CD14-positive monocyte (primary cell): ENCODE data around the gene PRM3. TPM values are rescaled to one million over a fixed set of nuclear protein-coding genes. Genes with fewer than 3 reads are reported as not detected.

ENCODE experiments used
- DNase-seq, 3 donors: peaks; one replicate each; pipeline ENCODE4 v3.0.0-alpha.2; 2011 to 2022
- H2AFZ ChIP-seq: 2 replicates; pipeline ENCODE4 v1.6.0; 2012; ENCODE audit warnings: mild to moderate bottlenecking, low read depth, low read length, inconsistent platforms; ENCODE audit not compliant: insufficient read depth, poor library complexity, severe bottlenecking
- H3K27ac ChIP-seq, 2 donors: 1 replicate in 1 of 2; 2 replicates in 1 of 2; pipeline ENCODE4 v1.5.1; 2012 to 2013; ENCODE audit warnings: low read length in 2 of 2, control low read depth in 1 of 2, inconsistent platforms in 1 of 2, low read depth in 1 of 2, mild to moderate bottlenecking in 1 of 2
- H3K27me3 ChIP-seq, 2 donors: one replicate each; pipeline versions ENCODE4 v1.6.0 to v1.6.1; 2011 to 2013; ENCODE audit warnings: low read length in 2 of 2; ENCODE audit not compliant: control insufficient read depth in 2 of 2, insufficient read depth in 2 of 2
- H3K36me3 ChIP-seq, 2 donors: replicated peaks in 1 of 2; 1 replicate in 1 of 2; 2 replicates in 1 of 2; pipeline versions ENCODE4 v1.5.1 to v1.6.1; 2012 to 2013; ENCODE audit warnings: low read length in 2 of 2, control low read depth in 1 of 2, inconsistent platforms in 1 of 2, mild to moderate bottlenecking in 1 of 2; ENCODE audit not compliant: insufficient read depth in 2 of 2, control insufficient read depth in 1 of 2
- H3K4me1 ChIP-seq, 2 donors: 1 replicate in 1 of 2; 2 replicates in 1 of 2; pipeline versions ENCODE4 v1.5.1 to v1.6.1; 2012 to 2013; ENCODE audit warnings: low read length in 2 of 2, control low read depth in 1 of 2, inconsistent platforms in 1 of 2, mild to moderate bottlenecking in 1 of 2, moderate library complexity in 1 of 2; ENCODE audit not compliant: insufficient read depth in 2 of 2, control insufficient read depth in 1 of 2
- H3K4me2 ChIP-seq: replicated peaks from 2 replicates; pipeline ENCODE3; 2012; ENCODE audit warnings: low read length, moderate library complexity, mild to moderate bottlenecking; ENCODE audit not compliant: poor library complexity, severe bottlenecking; ENCODE audit errors: extremely low read depth
- H3K4me3 ChIP-seq, 3 experiments: fragments of 200-600 bp in 1 of 3; sonication (generic) in 1 of 3; replicated peaks in 1 of 3; 1 replicate in 2 of 3; 2 replicates in 1 of 3; pipeline ENCODE4 v1.5.1; 2011 to 2013; ENCODE audit warnings: low read length in 3 of 3, mild to moderate bottlenecking in 3 of 3, control low read depth in 2 of 3, low read depth in 2 of 3, inconsistent platforms in 1 of 3, moderate library complexity in 1 of 3
- H3K79me2 ChIP-seq: 2 replicates; pipeline ENCODE4 v1.6.0; 2012; ENCODE audit warnings: mild to moderate bottlenecking, control low read depth, inconsistent platforms, low read length, moderate library complexity; ENCODE audit not compliant: insufficient read depth
- H3K9ac ChIP-seq: 2 replicates; pipeline ENCODE4 v1.6.0; 2017; ENCODE audit warnings: low read length, mild to moderate bottlenecking; ENCODE audit not compliant: insufficient read depth, poor library complexity, severe bottlenecking
- H3K9me3 ChIP-seq, 2 donors: replicated peaks in 1 of 2; 1 replicate in 1 of 2; 2 replicates in 1 of 2; pipeline versions ENCODE4 v1.5.1 to v1.6.1; 2012 to 2013; ENCODE audit warnings: low read length in 2 of 2, control low read depth in 1 of 2; ENCODE audit not compliant: control insufficient read depth in 1 of 2, insufficient read depth in 1 of 2
- H4K20me1 ChIP-seq: 2 replicates; pipeline ENCODE4 v1.6.0; 2012; ENCODE audit warnings: mild to moderate bottlenecking, low read length, control low read depth, moderate library complexity; ENCODE audit not compliant: insufficient read depth
- H3K27ac Mint-ChIP-seq, 7 donors: one replicate each; pipeline ENCODE4 v1.8.0; 2020; ENCODE audit warnings: mild to moderate bottlenecking in 7 of 7, mixed read lengths in 7 of 7, moderate library complexity in 6 of 7, inconsistent platforms in 2 of 7
- H3K27me3 Mint-ChIP-seq, 3 donors: one replicate each; pipeline ENCODE4 v1.8.0; 2021 to 2022; ENCODE audit warnings: low read depth in 3 of 3, mild to moderate bottlenecking in 3 of 3, mixed read lengths in 3 of 3, moderate library complexity in 3 of 3, inconsistent platforms in 1 of 3
- H3K36me3 Mint-ChIP-seq, 2 donors: one replicate each; pipeline ENCODE4 v1.8.0; 2020; ENCODE audit warnings: mixed read lengths in 2 of 2, inconsistent platforms in 1 of 2, mild to moderate bottlenecking in 1 of 2
- H3K4me1 Mint-ChIP-seq: one replicate; pipeline ENCODE4 v1.8.0; 2020; ENCODE audit warnings: mild to moderate bottlenecking, mixed read lengths
- H3K4me3 Mint-ChIP-seq, 2 donors: one replicate each; pipeline ENCODE4 v1.8.0; 2020; ENCODE audit warnings: mild to moderate bottlenecking in 2 of 2, mixed read lengths in 2 of 2, moderate library complexity in 1 of 2
- H3K9me3 Mint-ChIP-seq, 7 donors: one replicate each; pipeline ENCODE4 v1.8.0; 2020 to 2022; ENCODE audit warnings: mixed read lengths in 7 of 7, mild to moderate bottlenecking in 6 of 7, moderate library complexity in 6 of 7, inconsistent platforms in 2 of 7
- WGBS: methylation state at CpG from one replicate; pipeline ENCODE4 v1.1.5; 2013; ENCODE audit warnings: missing lambda C conversion rate; ENCODE audit not compliant: insufficient coverage; 5-methylcytosine and 5-hydroxymethylcytosine counted together
- intact Hi-C, 2 donors: fragments of 100-400 bp; cut with micrococcal nuclease; formaldehyde crosslinking; loops; one replicate each; pipeline versions ENCODE4 v1.15.0 to v1.15.1; 2023
- polyA plus RNA-seq, 3 donors: library from polyadenylated mRNA; depleted of rRNA in 1 of 3; unstranded in 2 of 3; stranded (reverse) in 1 of 3; fragments of 300-500 nt in 2 of 3; fragments of >200 nt in 1 of 3; fragmentation: Illumina TruSeq in 2 of 3; gene quantifications; 1 replicate in 2 of 3; 2 replicates in 1 of 3; pipeline ENCODE4 v1.2.3, GENCODE V29; 2012 to 2021
- TF ChIP-seq, protein P1 (sequence below): fragments of 200-600 bp; IDR thresholded peaks from one replicate; pipeline ENCODE4 v1.8.0; 2022; ENCODE audit warnings: antibody characterized with exemption, mild to moderate bottlenecking

PRM3 gene
- polyA plus RNA-seq, 3 donors: not detected

DNA sequence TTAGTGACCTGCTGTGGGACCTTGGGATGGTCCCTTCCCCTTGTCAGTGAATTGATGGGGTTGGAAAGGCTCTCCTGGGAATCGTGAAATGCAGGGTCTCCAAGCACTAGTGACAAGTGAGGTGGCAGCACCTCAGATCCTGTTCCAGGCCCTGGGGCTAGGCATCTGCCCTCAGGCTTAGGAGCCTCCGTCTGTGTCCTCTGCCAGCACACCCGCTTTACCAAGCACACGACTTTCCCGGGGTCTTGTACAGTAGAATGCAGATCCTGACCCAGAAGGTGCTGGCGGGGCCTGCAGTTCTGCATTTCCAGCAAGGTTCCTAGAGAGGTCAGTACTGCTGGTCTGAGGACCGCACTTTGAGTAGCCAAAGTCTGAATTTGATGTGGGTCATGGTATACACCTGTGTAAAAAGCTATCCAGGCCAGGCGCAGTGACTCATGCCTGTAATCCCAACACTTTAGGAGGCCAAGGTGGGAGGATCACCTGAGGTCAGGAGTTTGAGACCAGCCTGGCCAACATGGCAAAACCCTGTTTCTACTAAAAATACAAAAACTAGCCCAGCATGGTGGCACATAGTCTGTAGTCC lies 41.0 kb upstream of the PRM3 start:
- peaks cover 0 to 5% (median 0%) of the 10 kb centered on the region in 7 donors for H3K9me3 Mint-ChIP-seq
- DNase-seq: no peak
- Histone ChIP-seq H3K4me1 (peaks cover 34 to 37% of the 10 kb centered on the region in 2 donors), H3K27me3 (peaks cover 0 to 9% of the 10 kb centered on the region in 2 donors), H3K27ac (no peak overlapping the region), H3K9me3 (no peaks in the 10 kb centered on the region), H4K20me1 (no peaks in the 10 kb centered on the region), H3K79me2 (no peaks in the 10 kb centered on the region), H3K36me3 (no peaks in the 10 kb centered on the region), H3K4me3 (no peak overlapping the region), H3K4me2 (no peak overlapping the region), H3K9ac (no peak overlapping the region), H2AFZ (no peak overlapping the region)
- intact Hi-C loops: loop anchor here (5.0 kb wide), 3 partner anchors 33 to 48 kb away; partner anchors contain the start of gene RMI2 (in 1 of the 2)
- peaks cover 26 to 49% (median 27%) of the 10 kb centered on the region in 3 donors for H3K27me3 Mint-ChIP-seq
- WGBS: 92% methylated on average over 7 of the region's 8 CpGs
- peaks cover 41% of the 10 kb centered on the region for H3K4me1 Mint-ChIP-seq
- H3K4me3 Mint-ChIP-seq: no peak overlapping the region
- peak overlapping the region in 1 of 7 donors; percentile 51 for H3K27ac Mint-ChIP-seq
- H3K36me3 Mint-ChIP-seq: peaks cover 0 to 7% of the 10 kb centered on the region in 2 donors
- TF ChIP-seq, protein P1, sequence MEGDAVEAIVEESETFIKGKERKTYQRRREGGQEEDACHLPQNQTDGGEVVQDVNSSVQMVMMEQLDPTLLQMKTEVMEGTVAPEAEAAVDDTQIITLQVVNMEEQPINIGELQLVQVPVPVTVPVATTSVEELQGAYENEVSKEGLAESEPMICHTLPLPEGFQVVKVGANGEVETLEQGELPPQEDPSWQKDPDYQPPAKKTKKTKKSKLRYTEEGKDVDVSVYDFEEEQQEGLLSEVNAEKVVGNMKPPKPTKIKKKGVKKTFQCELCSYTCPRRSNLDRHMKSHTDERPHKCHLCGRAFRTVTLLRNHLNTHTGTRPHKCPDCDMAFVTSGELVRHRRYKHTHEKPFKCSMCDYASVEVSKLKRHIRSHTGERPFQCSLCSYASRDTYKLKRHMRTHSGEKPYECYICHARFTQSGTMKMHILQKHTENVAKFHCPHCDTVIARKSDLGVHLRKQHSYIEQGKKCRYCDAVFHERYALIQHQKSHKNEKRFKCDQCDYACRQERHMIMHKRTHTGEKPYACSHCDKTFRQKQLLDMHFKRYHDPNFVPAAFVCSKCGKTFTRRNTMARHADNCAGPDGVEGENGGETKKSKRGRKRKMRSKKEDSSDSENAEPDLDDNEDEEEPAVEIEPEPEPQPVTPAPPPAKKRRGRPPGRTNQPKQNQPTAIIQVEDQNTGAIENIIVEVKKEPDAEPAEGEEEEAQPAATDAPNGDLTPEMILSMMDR: no peak

DNA sequence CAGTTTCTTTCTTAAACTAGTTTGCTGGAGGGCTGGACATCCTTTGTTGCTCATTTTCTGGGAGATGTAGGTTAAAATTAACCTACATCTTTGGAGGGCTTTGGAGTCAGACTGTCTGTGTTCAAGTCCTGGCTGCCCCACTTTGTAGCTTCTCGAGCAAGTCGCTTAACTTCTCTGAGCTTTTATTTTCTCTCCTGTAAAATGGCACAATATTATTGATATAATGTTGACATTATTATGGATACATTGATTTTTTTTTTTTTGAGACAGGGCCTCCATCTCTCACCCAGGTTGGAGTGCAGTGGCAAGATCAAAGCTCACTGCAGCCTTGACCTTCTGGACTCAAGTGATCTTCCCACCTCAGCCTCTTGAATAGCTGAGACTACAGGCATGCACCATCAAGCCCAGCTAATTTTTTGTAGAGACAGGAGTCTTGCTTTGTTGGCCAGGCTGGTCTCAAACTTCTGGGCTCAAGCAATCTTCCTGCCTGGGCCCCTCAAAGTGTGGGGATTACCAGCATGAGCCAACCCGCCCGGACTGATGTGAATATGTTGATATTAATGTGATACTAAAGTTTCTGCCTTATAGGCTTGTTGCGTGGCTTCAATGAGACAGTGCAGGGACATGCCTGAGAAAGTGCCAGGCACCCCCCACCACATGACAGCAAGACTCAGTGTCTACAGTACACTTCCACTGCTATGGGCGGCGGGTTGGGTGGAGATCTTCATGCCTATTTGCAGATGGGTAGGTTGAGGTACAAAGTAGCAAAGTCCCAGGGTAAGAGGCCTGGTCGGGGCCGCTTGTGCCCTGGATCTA lies 40.3 kb upstream of the PRM3 start:
- Histone ChIP-seq H3K9me3 (no peaks in the 10 kb centered on the region), H3K4me3 (no peak overlapping the region), H3K4me1 (peaks cover 41 to 44% of the 10 kb centered on the region in 2 donors), H4K20me1 (no peaks in the 10 kb centered on the region), H3K36me3 (no peaks in the 10 kb centered on the region), H3K4me2 (no peak overlapping the region), H3K9ac (no peak overlapping the region), H3K27ac (no peak overlapping the region), H3K27me3 (peaks cover 0 to 9% of the 10 kb centered on the region in 2 donors), H3K79me2 (no peaks in the 10 kb centered on the region), H2AFZ (no peak overlapping the region)
- Mint-ChIP-seq H3K4me3 (peak overlapping the region in 1 of 2 donors; percentile 80), H3K27ac (peak overlapping the region in 1 of 7 donors; percentile 18), H3K36me3 (peaks cover 0 to 7% of the 10 kb centered on the region in 2 donors), H3K27me3 (peaks cover 23 to 44% (median 27%) of the 10 kb centered on the region in 3 donors), H3K4me1 (peaks cover 47% of the 10 kb centered on the region), H3K9me3 (peaks cover 0 to 2% (median 0%) of the 10 kb centered on the region in 7 donors)
- 100% methylated on average over 3 of the region's 9 CpGs for WGBS
- TF ChIP-seq, protein P1: no peak
- DNase-seq: no peak
- intact Hi-C loops: loop anchor here (5.0 kb wide), 3 partner anchors 34 to 49 kb away; partner anchors contain the start of gene RMI2 (in 1 of the 2)
